ENCODE data around the gene PPM1B. TPM values are rescaled to one million over a fixed set of nuclear protein-coding genes. Genes with fewer than 3 reads are reported as not detected.
"Not testable (repeated sequence)": the region's sequence is repeated elsewhere in the genome, so short reads cannot be mapped to it uniquely, and the experiment has no call there.

Gene PPM1B
- total RNA-seq, 1 experiment from 2014 or later, result 43.5 TPM

DNA sequence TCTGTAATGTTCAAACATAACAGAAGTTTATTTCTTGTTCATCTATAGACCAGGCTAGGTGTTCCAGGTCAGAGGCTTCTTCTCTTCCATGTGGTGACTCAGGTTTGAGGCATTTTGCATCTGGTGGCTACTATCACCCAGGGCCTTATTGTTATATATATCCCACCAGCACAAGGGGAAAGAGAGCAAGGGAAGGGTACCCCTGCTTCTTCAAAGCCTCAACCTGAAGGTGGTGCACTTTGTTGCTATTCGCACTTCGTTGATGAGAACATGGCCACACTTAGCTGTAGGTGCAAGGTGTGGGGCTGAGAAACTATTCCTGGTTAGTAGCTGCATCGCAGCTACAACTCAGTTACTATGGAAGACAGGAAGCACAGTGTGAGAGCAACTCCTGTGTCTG, 79.2 kb downstream of the PPM1B start:
- H3K4me3 ChIP-seq (ENCODE audit: low read depth, low read length, poor library complexity, severe bottlenecking), result no peak overlapping the region
- TF ChIP-seq EZH2 (IDR thresholded peaks at IDR 0.05; ENCODE audit: borderline replicate concordance, low read depth, low read length, poor library complexity, severe bottlenecking), result no peak
- TF ChIP-seq, protein P1, sequence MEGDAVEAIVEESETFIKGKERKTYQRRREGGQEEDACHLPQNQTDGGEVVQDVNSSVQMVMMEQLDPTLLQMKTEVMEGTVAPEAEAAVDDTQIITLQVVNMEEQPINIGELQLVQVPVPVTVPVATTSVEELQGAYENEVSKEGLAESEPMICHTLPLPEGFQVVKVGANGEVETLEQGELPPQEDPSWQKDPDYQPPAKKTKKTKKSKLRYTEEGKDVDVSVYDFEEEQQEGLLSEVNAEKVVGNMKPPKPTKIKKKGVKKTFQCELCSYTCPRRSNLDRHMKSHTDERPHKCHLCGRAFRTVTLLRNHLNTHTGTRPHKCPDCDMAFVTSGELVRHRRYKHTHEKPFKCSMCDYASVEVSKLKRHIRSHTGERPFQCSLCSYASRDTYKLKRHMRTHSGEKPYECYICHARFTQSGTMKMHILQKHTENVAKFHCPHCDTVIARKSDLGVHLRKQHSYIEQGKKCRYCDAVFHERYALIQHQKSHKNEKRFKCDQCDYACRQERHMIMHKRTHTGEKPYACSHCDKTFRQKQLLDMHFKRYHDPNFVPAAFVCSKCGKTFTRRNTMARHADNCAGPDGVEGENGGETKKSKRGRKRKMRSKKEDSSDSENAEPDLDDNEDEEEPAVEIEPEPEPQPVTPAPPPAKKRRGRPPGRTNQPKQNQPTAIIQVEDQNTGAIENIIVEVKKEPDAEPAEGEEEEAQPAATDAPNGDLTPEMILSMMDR (conservative IDR thresholded peaks at IDR 0.05; ENCODE audit: low read depth, low read length), result no peak
- no peaks in the 10 kb centered on the region for H3K36me3 ChIP-seq (ENCODE audit: insufficient read depth, low read length, poor library complexity, severe bottlenecking)
- H3K9me3 ChIP-seq (ENCODE audit: low read depth, low read length, poor library complexity, severe bottlenecking), result peaks cover 7% of the 10 kb centered on the region
- CTCF ChIA-PET, result no interaction called here
- POLR2A ChIA-PET (ENCODE audit: low non-redundant PET), result no interaction called here
- intact Hi-C loops (cut with micrococcal nuclease; ENCODE audit: unreplicated experiment), result loop anchor here (5.0 to 10.0 kb wide), 2 partner anchors 117 to 704 kb away; partner anchors contain the start of genes CAMKMT and PREPL
- H3K27ac ChIP-seq (ENCODE audit: low read depth, low read length, poor library complexity, severe bottlenecking), result no peak overlapping the region
- DNase-seq (ENCODE audit: low spot score), result no peak
- no TSS peak for BruUV-seq (replicated peaks)
- H3K4me1 ChIP-seq (ENCODE audit: insufficient read depth, low read length, poor library complexity, severe bottlenecking), result peaks cover 8% of the 10 kb centered on the region
- H3K27me3 ChIP-seq (replicated peaks; ENCODE audit: insufficient read depth, low read depth, low read length, poor library complexity), result no peaks in the 10 kb centered on the region

DNA sequence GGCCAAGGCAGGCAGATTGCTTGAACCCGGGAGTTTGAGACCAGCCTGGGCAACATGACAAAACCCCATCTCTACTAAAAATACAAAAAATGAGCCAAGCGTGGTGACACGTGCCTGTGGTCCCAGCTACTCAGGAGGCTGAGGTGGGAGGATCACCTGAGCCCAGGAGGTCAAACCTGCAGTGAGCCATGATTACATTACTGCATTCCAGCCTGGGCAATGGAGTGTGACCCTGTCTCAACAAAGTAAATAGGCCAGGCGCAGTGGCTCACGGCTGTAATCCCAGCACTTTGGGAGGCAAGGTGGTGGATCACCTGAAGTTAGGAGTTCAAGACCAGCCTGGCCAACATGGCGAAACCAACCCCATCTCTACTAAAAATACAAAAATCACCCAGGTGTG, 80.6 kb downstream of the PPM1B start:
- POLR2A ChIA-PET (ENCODE audit: low non-redundant PET); BruUV-seq (replicated peaks); DNase-seq (ENCODE audit: low spot score); H3K4me1 ChIP-seq (ENCODE audit: insufficient read depth, low read length, poor library complexity, severe bottlenecking); H3K4me3 ChIP-seq (ENCODE audit: low read depth, low read length, poor library complexity, severe bottlenecking); H3K36me3 ChIP-seq (ENCODE audit: insufficient read depth, low read length, poor library complexity, severe bottlenecking); CTCF ChIA-PET; H3K9me3 ChIP-seq (ENCODE audit: low read depth, low read length, poor library complexity, severe bottlenecking); H3K27me3 ChIP-seq (replicated peaks; ENCODE audit: insufficient read depth, low read depth, low read length, poor library complexity); H3K27ac ChIP-seq (ENCODE audit: low read depth, low read length, poor library complexity, severe bottlenecking): not testable (repeated sequence)
- intact Hi-C loops (cut with micrococcal nuclease; ENCODE audit: unreplicated experiment), result loop anchor here (5.0 to 10.0 kb wide), 2 partner anchors 116 to 703 kb away; partner anchors contain the start of genes CAMKMT and PREPL

DNA sequence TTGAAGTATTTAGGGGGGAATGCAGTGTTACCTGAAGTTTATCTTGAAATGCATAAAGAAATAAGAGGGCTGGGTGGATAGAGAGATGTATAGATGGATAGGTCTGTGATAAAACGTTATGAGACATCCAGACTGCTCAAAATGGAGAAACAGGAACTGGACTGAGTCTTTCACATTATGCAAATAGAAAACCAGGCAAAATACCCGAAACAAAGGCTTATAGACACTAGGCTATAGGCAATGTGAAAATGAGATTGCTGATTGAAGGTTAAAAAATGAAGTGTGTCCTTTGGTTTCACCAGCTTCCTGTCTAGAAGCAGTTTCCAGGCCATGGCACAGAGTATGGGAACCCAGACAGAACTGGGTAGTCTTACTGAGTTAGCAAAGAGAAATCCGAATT, 81.7 kb downstream of the PPM1B start:
- Histone ChIP-seq H3K27ac (ENCODE audit: low read depth, low read length, poor library complexity, severe bottlenecking) (no peak overlapping the region), H3K27me3 (replicated peaks; ENCODE audit: insufficient read depth, low read depth, low read length, poor library complexity) (no peaks in the 10 kb centered on the region), H3K4me3 (ENCODE audit: low read depth, low read length, poor library complexity, severe bottlenecking) (no peak overlapping the region), H3K36me3 (ENCODE audit: insufficient read depth, low read length, poor library complexity, severe bottlenecking) (no peaks in the 10 kb centered on the region), H3K9me3 (ENCODE audit: low read depth, low read length, poor library complexity, severe bottlenecking) (peaks cover 10% of the 10 kb centered on the region), H3K4me1 (ENCODE audit: insufficient read depth, low read length, poor library complexity, severe bottlenecking) (peaks cover 7% of the 10 kb centered on the region)
- TF ChIP-seq, protein P1 (conservative IDR thresholded peaks at IDR 0.05; ENCODE audit: low read depth, low read length), result no peak
- TF ChIP-seq EZH2 (IDR thresholded peaks at IDR 0.05; ENCODE audit: borderline replicate concordance, low read depth, low read length, poor library complexity, severe bottlenecking), result no peak
- intact Hi-C loops (cut with micrococcal nuclease; ENCODE audit: unreplicated experiment), result no loop called here
- BruUV-seq (replicated peaks), result no TSS peak
- ChIA-PET POLR2A (ENCODE audit: low non-redundant PET) (no interaction called here), CTCF (no interaction called here)
- no peak for DNase-seq (ENCODE audit: low spot score)

DNA sequence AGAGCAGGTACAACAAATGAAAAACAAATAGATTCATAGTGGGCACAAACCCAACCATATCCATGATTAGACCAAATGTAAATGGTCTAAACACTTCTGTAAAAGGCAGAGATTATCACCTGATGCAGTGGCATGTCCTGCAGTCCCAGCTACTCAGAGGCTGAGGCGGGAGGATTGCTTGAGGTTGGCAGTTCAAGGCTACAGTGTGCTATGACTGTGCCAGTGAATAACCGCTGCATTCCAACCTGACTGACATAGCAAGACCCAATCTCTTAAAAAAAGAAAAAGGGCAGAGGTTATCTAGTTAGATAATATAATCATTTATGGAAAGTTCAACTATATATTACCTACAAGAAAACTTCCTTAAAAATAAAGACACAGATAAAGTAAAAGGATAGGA, 85.3 kb downstream of the PPM1B start:
- BruUV-seq (replicated peaks), result no TSS peak
- ChIA-PET CTCF (no interaction called here), POLR2A (ENCODE audit: low non-redundant PET) (no interaction called here)
- intact Hi-C loops (cut with micrococcal nuclease; ENCODE audit: unreplicated experiment), result no loop called here
- TF ChIP-seq, protein P1 (conservative IDR thresholded peaks at IDR 0.05; ENCODE audit: low read depth, low read length), result no peak
- TF ChIP-seq EZH2 (IDR thresholded peaks at IDR 0.05; ENCODE audit: borderline replicate concordance, low read depth, low read length, poor library complexity, severe bottlenecking), result no peak
- Histone ChIP-seq H3K36me3 (ENCODE audit: insufficient read depth, low read length, poor library complexity, severe bottlenecking) (no peaks in the 10 kb centered on the region), H3K4me1 (ENCODE audit: insufficient read depth, low read length, poor library complexity, severe bottlenecking) (no peaks in the 10 kb centered on the region), H3K4me3 (ENCODE audit: low read depth, low read length, poor library complexity, severe bottlenecking) (no peak overlapping the region), H3K9me3 (ENCODE audit: low read depth, low read length, poor library complexity, severe bottlenecking) (peaks cover 10% of the 10 kb centered on the region), H3K27ac (ENCODE audit: low read depth, low read length, poor library complexity, severe bottlenecking) (no peak overlapping the region), H3K27me3 (replicated peaks; ENCODE audit: insufficient read depth, low read depth, low read length, poor library complexity) (no peaks in the 10 kb centered on the region)
- DNase-seq (ENCODE audit: low spot score), result no peak

DNA sequence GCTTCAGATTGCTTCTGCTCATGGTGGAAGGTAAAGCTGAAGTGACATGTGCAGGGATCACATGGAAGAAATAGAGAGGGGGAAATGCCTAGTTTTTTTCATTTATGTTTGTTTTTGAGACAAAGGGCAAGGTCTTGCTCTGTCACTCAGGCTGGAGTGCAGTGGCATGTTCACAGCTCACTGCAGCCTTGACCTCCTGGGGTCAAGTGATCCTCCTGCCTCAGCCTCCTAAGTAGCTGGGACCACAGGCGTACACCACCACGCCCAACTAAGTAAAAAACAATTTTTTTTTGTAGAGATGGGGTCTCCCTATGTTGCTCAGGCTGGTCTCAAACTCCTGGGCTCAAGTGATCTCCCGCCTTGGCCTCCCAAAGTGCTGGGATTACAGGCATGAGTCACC, 87.0 kb downstream of the PPM1B start:
- DNase-seq (ENCODE audit: low spot score); H3K4me1 ChIP-seq (ENCODE audit: insufficient read depth, low read length, poor library complexity, severe bottlenecking); H3K27me3 ChIP-seq (replicated peaks; ENCODE audit: insufficient read depth, low read depth, low read length, poor library complexity); H3K36me3 ChIP-seq (ENCODE audit: insufficient read depth, low read length, poor library complexity, severe bottlenecking); H3K9me3 ChIP-seq (ENCODE audit: low read depth, low read length, poor library complexity, severe bottlenecking); intact Hi-C loops (cut with micrococcal nuclease; ENCODE audit: unreplicated experiment); CTCF ChIA-PET; H3K27ac ChIP-seq (ENCODE audit: low read depth, low read length, poor library complexity, severe bottlenecking); POLR2A ChIA-PET (ENCODE audit: low non-redundant PET); H3K4me3 ChIP-seq (ENCODE audit: low read depth, low read length, poor library complexity, severe bottlenecking); BruUV-seq (replicated peaks): not testable (repeated sequence)

Measured in A673 (cell line).